IMR-90 (cell line): ENCODE measurements around the gene ERICH6B.

Source experiments
- BHLHE40 ChIP-seq: fragments of 150-350 bp; IDR thresholded peaks from 2 replicates; pipeline ENCODE4 v1.6.1; 2016; ENCODE audit warnings: mild to moderate bottlenecking, low read depth, low read length
- CEBPB ChIP-seq: IDR thresholded peaks from 2 replicates; pipeline ENCODE4 v1.6.1; 2012; ENCODE audit warnings: low read depth, low read length, improper control_type of control experiment
- ELK1 ChIP-seq: fragments of 150-350 bp; IDR thresholded peaks from 2 replicates; pipeline ENCODE4 v1.6.1; 2016; ENCODE audit warnings: low read depth, mild to moderate bottlenecking, low read length, moderate library complexity, borderline replicate concordance
- FOS ChIP-seq: fragments of 150-350 bp; IDR thresholded peaks from 2 replicates; pipeline ENCODE4 v1.6.1; 2016; ENCODE audit warnings: low read depth, low read length
- MAZ ChIP-seq: IDR thresholded peaks from 2 replicates; pipeline ENCODE4 v1.6.1; 2012; ENCODE audit warnings: low read depth, mild to moderate bottlenecking, low read length, improper control_type of control experiment, moderate library complexity, borderline replicate concordance
- MXI1 ChIP-seq: IDR thresholded peaks from 2 replicates; pipeline ENCODE4 v1.6.1; 2012; ENCODE audit warnings: low read depth, mild to moderate bottlenecking, low read length, moderate library complexity, borderline replicate concordance
- POLR2A ChIP-seq: IDR thresholded peaks from 2 replicates; pipeline ENCODE4 v1.6.1; 2012; ENCODE audit warnings: mild to moderate bottlenecking, low read depth, low read length
- RAD21 ChIP-seq: IDR thresholded peaks from 2 replicates; pipeline ENCODE4 v1.6.1; 2012; ENCODE audit warnings: low read length, improper control_type of control experiment
- RCOR1 ChIP-seq: IDR thresholded peaks from 2 replicates; pipeline ENCODE4 v1.6.1; 2012; ENCODE audit warnings: mild to moderate bottlenecking, low read length, improper control_type of control experiment; ENCODE audit not compliant: insufficient replicate concordance
- RFX5 ChIP-seq: IDR thresholded peaks from 2 replicates; pipeline ENCODE4 v1.8.0; 2012; ENCODE audit warnings: low read depth, mild to moderate bottlenecking, low read length, moderate library complexity
- TF ChIP-seq, protein P1 (sequence below): conservative IDR thresholded peaks from 2 replicates; pipeline ENCODE4 v1.5.1; 2012; ENCODE audit warnings: mild to moderate bottlenecking, low read depth, low read length, improper control_type of control experiment

- TF ChIP-seq, protein P1, sequence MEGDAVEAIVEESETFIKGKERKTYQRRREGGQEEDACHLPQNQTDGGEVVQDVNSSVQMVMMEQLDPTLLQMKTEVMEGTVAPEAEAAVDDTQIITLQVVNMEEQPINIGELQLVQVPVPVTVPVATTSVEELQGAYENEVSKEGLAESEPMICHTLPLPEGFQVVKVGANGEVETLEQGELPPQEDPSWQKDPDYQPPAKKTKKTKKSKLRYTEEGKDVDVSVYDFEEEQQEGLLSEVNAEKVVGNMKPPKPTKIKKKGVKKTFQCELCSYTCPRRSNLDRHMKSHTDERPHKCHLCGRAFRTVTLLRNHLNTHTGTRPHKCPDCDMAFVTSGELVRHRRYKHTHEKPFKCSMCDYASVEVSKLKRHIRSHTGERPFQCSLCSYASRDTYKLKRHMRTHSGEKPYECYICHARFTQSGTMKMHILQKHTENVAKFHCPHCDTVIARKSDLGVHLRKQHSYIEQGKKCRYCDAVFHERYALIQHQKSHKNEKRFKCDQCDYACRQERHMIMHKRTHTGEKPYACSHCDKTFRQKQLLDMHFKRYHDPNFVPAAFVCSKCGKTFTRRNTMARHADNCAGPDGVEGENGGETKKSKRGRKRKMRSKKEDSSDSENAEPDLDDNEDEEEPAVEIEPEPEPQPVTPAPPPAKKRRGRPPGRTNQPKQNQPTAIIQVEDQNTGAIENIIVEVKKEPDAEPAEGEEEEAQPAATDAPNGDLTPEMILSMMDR: no peak
- TF ChIP-seq POLR2A: no peak
- TF ChIP-seq RCOR1: no peak
- TF ChIP-seq RAD21: no peak
- TF ChIP-seq ELK1: no peak
- TF ChIP-seq CEBPB: no peak
- no peak for TF ChIP-seq MXI1
- no peak for TF ChIP-seq RFX5
- no peak for TF ChIP-seq FOS
- no peak for TF ChIP-seq BHLHE40
- no peak for TF ChIP-seq MAZ
These were observed 114.4 kb downstream of the ERICH6B start for GRCh38 chr13:45501175-45501526.
